GM19463 (cell line): Measurements from ENCODE around the gene SLC46A3.
A peak's percentile ranks its signal among the peaks of the same experiment; 100 is the strongest.
"Not testable (repeated sequence)": the region's sequence is repeated elsewhere in the genome, so short reads cannot be mapped to it uniquely, and the experiment has no call there.

Source experiments
- ATAC-seq: cut with Tn5 transposase; IDR thresholded peaks from one replicate; pipeline ENCODE4 v1.9.1; 2021; ENCODE audit warnings: mild to moderate bottlenecking, moderate library complexity; ENCODE audit not compliant: unreplicated experiment

The SLC46A3 gene

DNA sequence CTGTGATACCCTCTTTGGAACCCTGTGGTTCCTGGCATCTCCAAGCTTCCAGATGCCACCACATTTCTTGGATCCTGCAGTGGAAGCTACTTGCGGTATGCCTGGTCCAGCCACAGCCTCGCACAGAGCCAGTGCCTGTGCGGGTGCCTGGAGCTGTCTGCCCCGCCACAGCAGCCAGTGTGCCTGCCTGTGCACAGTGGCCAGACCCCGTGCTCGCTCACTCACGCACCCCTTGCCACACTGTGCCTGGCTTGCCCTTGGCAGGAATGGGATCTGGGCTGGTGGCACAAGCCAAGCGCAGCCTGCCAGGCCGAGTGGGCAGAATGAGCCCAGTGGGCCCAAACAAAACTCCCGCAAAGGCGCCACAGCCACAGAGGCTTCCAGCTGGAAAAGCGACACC lies 33.7 kb downstream of the SLC46A3 start:
- ATAC-seq, result no peak

DNA sequence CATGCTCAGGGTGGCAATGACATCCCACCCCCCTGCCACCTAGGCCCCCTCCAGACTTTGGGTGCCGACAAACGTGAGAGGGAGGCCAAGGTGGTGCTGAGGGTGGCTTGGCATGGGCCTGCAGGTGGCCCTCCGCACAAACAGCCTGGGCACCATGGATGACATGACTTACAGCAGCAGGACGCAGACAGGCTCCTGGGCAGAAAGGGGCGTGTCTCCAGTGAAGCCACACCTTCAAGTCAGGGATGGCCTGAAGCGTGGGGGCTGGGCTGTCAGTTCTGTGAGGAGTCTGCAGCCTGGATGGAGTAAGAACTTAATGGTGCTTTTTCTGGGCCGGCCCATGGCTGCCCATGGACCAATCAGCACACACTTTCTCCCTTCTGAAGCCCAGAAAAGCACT lies 34.5 kb downstream of the SLC46A3 start:
- no peak for ATAC-seq

DNA sequence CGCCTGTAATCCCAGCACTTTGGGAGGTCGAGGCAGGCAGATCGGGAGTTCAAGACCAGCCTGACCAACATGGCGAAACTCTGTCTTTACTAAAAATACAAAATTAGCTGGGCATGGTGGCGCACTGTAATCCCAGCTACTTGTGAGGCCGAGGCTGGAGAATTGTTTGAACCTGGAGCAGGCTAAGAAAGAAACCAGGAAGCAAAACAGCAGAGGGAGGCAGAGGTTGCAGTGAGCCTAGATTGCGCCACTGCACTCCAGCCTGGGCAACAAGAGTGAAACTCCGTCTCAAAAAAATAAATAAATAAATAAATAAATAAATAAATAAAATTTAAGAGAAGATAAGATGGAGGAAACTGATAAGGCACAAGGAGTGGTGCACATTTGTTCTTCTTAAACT lies 35.6 kb downstream of the SLC46A3 start:
- not testable (repeated sequence) for ATAC-seq

- no peak for ATAC-seq
These were observed 38.2 kb downstream of the SLC46A3 start for GRCh38 chr13:28680541-28680940.

DNA sequence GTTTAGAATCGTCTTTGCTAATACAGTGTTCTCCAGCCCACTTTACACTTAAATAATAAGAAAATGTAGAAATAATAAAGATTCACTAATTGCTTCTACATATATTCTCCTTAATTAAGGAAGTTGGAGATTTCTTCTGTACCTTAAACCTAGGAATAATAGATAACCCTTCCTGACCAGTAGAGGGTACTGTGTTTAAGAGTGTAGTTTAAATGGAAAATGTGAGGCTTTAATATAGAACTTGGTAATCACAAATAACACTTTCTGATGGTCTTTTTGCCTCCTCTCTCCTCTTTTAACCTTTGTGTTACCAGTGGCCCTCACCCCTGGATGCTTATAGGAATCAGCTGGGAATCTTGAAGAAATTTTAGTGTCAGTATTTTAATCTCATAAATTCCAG lies 39.1 kb downstream of the SLC46A3 start:
- no peak for ATAC-seq

DNA sequence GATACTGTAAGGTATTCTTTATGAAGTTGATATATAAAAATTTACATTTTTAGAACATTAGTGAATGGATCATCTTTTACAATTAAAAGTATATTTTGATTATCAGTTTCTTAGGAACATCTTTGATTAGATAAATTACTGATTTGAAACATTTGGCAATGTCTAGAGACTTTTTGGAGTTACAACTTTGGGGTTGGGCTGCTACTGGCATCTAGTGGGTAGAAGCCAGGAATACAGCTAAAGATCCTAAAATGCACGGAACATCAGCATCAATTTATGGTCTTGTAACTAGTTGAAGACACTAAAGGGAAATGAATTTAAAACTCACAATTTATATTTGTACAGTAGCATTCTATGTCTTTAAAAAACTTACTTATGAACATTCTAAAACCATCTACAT lies 40.0 kb downstream of the SLC46A3 start:
- ATAC-seq, result no peak

DNA sequence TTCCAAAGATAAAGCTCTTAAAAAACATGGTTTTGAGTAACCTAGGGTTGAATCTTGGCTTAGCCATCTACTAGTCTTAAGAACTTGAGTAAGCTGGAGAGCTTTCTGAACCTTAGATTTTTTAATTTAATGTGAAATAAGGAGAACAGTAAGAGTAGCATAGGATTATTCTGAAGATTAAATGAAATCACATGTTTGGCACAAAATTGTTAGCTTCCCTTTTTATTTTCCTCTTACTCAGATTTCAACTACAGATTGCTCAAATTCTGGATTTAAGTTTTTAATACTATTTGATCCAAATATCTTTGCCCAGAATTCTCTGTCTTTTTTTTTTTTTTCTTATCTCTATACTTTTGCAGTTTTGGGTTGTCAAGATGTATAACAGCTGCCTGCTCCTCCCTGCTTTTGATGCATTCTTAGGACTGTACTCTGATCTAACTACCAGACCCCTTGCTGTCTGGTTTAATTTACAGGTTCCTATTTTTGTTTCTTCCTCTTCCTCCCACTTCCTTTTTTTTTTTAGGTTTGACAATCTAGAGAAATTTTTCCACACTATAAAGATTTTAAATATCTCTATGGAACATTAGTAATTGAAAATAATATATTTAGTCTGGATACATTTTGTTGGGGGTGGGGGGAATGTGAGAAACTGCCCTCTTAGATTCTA lies 47.5 kb downstream of the SLC46A3 start:
- ATAC-seq, result no peak

GRCh38 chr13:28666897-28667488 lies 51.8 kb downstream of the SLC46A3 start:
- ATAC-seq, result no peak

- ATAC-seq, result peak; percentile 19
These were observed 59.2 kb downstream of the SLC46A3 start for GRCh38 chr13:28659621-28659970.

DNA sequence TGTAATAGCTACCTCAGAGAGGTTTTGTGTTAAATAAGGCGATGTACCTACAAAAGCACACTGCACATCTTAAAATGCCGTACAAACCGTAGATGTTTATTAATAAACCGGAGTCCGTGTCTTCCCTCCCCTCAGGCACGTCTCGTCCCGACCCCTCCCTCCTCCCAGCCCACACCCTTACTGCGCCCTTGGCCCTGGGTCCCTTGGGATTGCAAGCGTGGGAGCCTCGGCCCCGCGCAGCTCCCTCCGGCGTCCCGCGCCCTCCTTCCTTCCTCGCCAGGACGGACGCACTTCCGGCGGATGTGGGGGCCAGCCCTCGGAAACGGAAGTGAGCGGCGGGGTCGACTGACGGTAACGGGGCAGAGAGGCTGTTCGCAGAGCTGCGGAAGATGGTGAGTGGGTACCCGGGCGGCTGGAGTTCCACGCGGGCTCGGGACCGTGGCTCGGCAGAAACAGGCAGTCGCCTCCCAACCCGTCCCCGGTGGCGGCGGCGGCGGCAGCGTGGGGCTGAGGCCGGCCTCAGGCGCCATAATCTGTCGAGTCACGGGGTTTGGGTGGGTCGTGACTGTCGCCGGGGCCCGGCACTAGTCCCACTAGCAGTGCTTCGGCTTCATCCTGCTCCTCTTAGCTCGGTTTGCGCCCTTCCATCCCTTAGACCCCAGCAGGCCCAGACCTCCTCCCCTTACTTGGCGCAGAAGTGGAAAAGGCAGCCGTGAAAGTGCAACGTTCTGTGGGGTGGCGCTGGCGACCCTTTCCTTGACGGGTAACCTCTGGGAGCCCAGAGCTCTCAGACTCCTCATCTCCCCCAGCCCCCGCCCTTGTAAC lies 59.8 kb downstream of the SLC46A3 start, which contains the start of gene POMP:
Gene POMP (plus strand): TSS at position 335 of the 825 bp plus-strand sequence. CDS start 55 bp downstream, at position 390.
- peak; percentile 89 for ATAC-seq

DNA sequence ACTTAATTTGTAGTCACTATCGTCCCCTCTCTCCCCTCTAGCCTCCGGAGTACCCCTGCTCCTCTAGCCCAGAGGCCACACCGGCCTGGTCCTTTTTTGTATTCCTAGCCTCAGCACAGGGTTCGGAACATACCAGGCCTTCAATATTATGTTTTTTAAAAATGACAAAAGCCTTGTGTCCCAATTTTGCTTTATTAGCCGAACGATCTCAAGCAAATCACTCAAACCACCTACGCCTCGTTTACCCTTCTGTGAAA lies 60.3 kb downstream of the SLC46A3 start:
- ATAC-seq, result peak; percentile 7

DNA sequence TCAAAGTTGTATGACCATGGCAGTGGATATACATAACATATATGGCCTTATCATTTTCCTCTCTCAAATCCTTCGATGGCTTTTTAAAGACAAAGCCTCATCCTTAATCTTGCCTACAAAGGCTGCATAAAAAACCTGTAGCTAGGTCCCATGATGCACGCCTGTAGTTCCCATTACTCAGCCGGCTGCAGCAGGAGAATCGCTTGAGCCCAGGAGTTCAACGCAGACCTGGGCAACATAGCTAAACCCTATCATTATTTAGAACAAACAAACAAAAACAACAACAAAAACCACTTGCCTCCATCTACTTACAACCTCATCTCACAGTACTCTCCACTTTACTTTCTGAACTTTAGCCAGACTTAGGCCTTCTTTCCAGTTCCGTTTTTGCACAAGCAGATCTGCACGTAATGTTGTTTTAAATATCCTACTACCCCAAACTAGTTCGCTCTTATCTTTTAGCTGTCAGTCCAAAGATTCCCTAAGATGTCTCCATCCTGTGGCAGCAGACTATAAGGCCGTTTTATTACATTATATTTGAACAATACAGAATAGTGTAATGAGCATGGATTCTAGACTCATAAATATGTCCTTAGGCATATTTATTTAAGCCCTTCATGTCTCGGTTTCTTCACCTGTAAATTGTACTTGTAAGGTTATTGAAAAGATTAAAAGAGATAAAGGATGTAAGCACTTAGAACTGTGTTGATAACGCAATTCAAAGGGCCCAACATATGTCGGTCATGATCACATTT lies 60.8 kb downstream of the SLC46A3 start:
- no peak for ATAC-seq

- ATAC-seq, result no peak
These were observed 63.2 kb downstream of the SLC46A3 start for GRCh38 chr13:28655561-28655960.

DNA sequence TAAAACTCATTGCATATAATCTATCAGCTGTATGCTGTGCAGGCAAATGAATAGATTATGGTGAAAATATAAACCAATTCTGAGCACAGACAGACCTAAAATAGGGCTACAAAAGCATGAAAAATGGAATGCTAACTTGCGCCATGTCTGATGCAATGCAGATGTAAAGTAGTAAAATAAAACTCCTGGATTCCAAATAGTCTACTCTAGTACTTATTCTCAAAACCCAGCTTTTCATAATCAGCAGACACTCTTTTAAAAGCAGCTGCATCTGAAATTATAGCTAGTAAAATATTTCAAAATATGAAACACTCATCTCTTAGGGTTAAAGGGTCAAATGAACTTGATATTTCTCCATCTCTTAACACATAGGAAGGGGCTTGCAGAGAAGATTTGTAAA lies 64.5 kb downstream of the SLC46A3 start:
- ATAC-seq, result no peak

- ATAC-seq, result no peak
These were observed 65.7 kb downstream of the SLC46A3 start for GRCh38 chr13:28653111-28653510.

DNA sequence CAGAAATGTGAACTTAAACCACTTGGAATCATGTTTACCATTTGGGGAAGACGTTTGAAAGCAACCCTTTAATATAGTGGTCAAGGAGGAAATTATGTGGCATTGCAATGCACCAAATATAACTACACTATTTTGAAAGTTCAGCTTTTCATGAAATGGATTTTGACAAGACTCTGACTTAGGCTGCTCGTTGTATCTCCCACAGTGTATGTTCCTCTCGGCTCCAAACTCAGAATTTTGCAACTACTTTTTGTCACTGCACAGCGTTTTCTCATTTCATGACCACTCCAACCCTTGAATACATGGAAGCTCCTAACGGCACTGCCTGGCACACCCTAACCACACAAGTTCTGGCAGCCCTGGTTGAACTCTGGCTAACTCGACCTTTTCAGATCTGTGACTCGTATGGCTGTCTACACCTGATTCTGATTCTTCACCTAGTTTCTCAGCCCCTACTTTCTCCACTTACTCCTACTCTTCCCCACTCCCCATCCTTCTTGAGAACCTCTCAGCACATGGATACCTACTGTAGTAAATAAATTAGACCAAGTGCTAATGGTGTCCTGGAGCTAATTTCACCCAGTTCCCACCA lies 66.9 kb downstream of the SLC46A3 start:
- ATAC-seq, result no peak

DNA sequence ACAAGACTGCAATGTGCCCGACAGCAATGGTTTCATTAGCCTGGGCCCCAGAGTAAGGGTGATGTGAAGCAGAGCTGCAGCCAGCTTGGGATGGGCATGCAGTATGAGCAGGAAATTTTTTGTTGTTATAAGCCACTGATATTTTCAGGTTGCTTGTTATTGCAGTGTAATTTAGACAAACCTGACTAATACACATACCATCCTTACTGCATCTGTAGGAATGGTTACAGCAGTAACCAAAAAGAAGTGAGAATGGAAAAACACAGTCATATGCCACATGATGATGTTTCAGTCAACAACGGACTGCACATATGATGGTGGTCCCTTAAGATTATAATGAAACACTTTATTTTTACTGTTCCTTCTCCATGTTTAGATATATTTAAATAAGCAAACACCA lies 68.5 kb downstream of the SLC46A3 start:
- no peak for ATAC-seq
